HepG2 (cell line): ENCODE measurements around the gene NOXO1. TPM values are rescaled to one million over a fixed set of nuclear protein-coding genes. Genes with fewer than 3 reads are reported as not detected.

Experiments
- AHR ChIP-seq: IDR thresholded peaks from 2 replicates; pipeline ENCODE4 v1.6.1; 2018; ENCODE audit warnings: missing genetic modification reagents, missing compliant biosample characterization
- ARHGAP35 ChIP-seq: sonication (generic); formaldehyde crosslinking; IDR thresholded peaks from 2 replicates; pipeline ENCODE4 v1.9.0; 2022; ENCODE audit warnings: mild to moderate bottlenecking, inconsistent platforms, moderate library complexity, missing genetic modification reagents, borderline replicate concordance
- EHMT2 ChIP-seq: fragments of 200-600 bp; sonication (generic); IDR thresholded peaks from 2 replicates; pipeline ENCODE4 v1.7.0; 2017; ENCODE audit warnings: antibody characterized with exemption, low read depth, low read length, borderline replicate concordance
- FOXP1 ChIP-seq, 2 experiments: fragments of 450-650 bp in 1 of 2; IDR thresholded peaks; 2 replicates each; pipeline ENCODE4 v1.6.1; 2017 to 2018; ENCODE audit warnings: antibody characterized with exemption in 1 of 2
- HOXA7 ChIP-seq: sonication (generic); formaldehyde crosslinking; IDR thresholded peaks from 2 replicates; pipeline ENCODE4 v1.8.1; 2022; ENCODE audit warnings: mild to moderate bottlenecking, missing genetic modification reagents, moderate library complexity
- MBD4 ChIP-seq: IDR thresholded peaks from 2 replicates; pipeline ENCODE4 v1.6.1; 2012; ENCODE audit warnings: low read length, inconsistent platforms, borderline replicate concordance
- MTA1 ChIP-seq: sonication (generic); formaldehyde crosslinking; IDR thresholded peaks from 2 replicates; pipeline ENCODE4 v1.4.0; 2020; ENCODE audit warnings: missing genetic modification reagents, mild to moderate bottlenecking, borderline replicate concordance
- RFX3 ChIP-seq: IDR thresholded peaks from 2 replicates; pipeline ENCODE4 v1.6.1; 2016; ENCODE audit warnings: missing biosample characterization, missing genetic modification reagents
- SCMH1 ChIP-seq: sonication (generic); formaldehyde crosslinking; IDR thresholded peaks from 2 replicates; pipeline ENCODE4 v1.9.0; 2021; ENCODE audit warnings: missing genetic modification reagents, mild to moderate bottlenecking, borderline replicate concordance
- STAG1 ChIP-seq: sonication (generic); formaldehyde crosslinking; IDR thresholded peaks from 2 replicates; pipeline ENCODE4 v1.4.0; 2020; ENCODE audit warnings: missing genetic modification reagents
- STAT5B ChIP-seq: sonication (generic); formaldehyde crosslinking; IDR thresholded peaks from 2 replicates; pipeline ENCODE4 v1.4.0; 2020; ENCODE audit warnings: missing genetic modification reagents
- SUZ12 ChIP-seq: fragments of 150-350 bp; IDR thresholded peaks from 2 replicates; pipeline ENCODE4 v1.6.1; 2014; ENCODE audit warnings: low read depth, low read length
- TRIM22 ChIP-seq: fragments of 450-650 bp; IDR thresholded peaks from 2 replicates; pipeline ENCODE4 v1.6.1; 2017
- ZFP37 ChIP-seq: sonication (generic); formaldehyde crosslinking; IDR thresholded peaks from 2 replicates; pipeline ENCODE4 v1.4.0; 2020; ENCODE audit warnings: missing genetic modification reagents, borderline replicate concordance
- ZNF124 ChIP-seq: sonication (generic); formaldehyde crosslinking; IDR thresholded peaks from 2 replicates; pipeline ENCODE4 v1.4.0; 2020; ENCODE audit warnings: missing genetic modification reagents
- ZNF564 ChIP-seq: sonication (generic); formaldehyde crosslinking; IDR thresholded peaks from 2 replicates; pipeline ENCODE4 v1.8.1; 2023; ENCODE audit warnings: mild to moderate bottlenecking, missing genetic modification reagents
- ZNF605 ChIP-seq: sonication (generic); formaldehyde crosslinking; IDR thresholded peaks from 2 replicates; pipeline ENCODE4 v1.8.0; 2022; ENCODE audit warnings: mild to moderate bottlenecking, missing genetic modification reagents
- ZNF772 ChIP-seq: sonication (generic); formaldehyde crosslinking; IDR thresholded peaks from 2 replicates; pipeline ENCODE4 v1.5.0; 2020; ENCODE audit warnings: mild to moderate bottlenecking, missing genetic modification reagents
- ZNF816 ChIP-seq: sonication (generic); formaldehyde crosslinking; IDR thresholded peaks from 2 replicates; pipeline ENCODE4 v1.8.0; 2022; ENCODE audit warnings: missing genetic modification reagents, mild to moderate bottlenecking, borderline replicate concordance
- polyA plus RNA-seq, 8 experiments: library from polyadenylated mRNA; depleted of rRNA in 3 of 8; stranded (reverse) in 7 of 8; unstranded in 1 of 8; fragments of >200 nt; fragmentation: Illumina TruSeq in 4 of 8; extraction: Trizol in 4 of 8; gene quantifications; 2 replicates each; pipeline versions ENCODE4 v1.2.1 to v1.2.3, GENCODE V29; 2011 to 2016; ENCODE audit warnings: low read depth in 4 of 8, missing spikeins in 1 of 8, mixed read lengths in 1 of 8; ENCODE audit not compliant: insufficient read depth in 1 of 8
- total RNA-seq, 5 experiments: library from RNA; depleted of rRNA; stranded (reverse); fragments of >200 nt; fragmentation: Illumina TruSeq; extraction: Trizol; gene quantifications; 2 replicates each; pipeline ENCODE4 v1.2.3, GENCODE V29; 2016; ENCODE audit warnings: low read depth in 1 of 5
- TF ChIP-seq, protein P1 (sequence below): sonication (generic); formaldehyde crosslinking; IDR thresholded peaks from 2 replicates; pipeline ENCODE4 v1.4.0; 2020; ENCODE audit warnings: missing genetic modification reagents
- TF ChIP-seq, protein P2 (sequence below): sonication (generic); IDR thresholded peaks from 2 replicates; pipeline ENCODE4 v1.6.1; 2016; ENCODE audit warnings: low read depth, borderline replicate concordance
- TF ChIP-seq, protein P3 (sequence below): sonication (generic); formaldehyde crosslinking; IDR thresholded peaks from 2 replicates; pipeline ENCODE4 v1.4.0; 2020; ENCODE audit warnings: missing genetic modification reagents

Gene NOXO1
- total and polyA plus RNA-seq, 2 of the 13 experiments (the other 11 are each of a cell fraction or from before 2014, with no cell fraction given): 0.69 to 1.4 TPM

DNA sequence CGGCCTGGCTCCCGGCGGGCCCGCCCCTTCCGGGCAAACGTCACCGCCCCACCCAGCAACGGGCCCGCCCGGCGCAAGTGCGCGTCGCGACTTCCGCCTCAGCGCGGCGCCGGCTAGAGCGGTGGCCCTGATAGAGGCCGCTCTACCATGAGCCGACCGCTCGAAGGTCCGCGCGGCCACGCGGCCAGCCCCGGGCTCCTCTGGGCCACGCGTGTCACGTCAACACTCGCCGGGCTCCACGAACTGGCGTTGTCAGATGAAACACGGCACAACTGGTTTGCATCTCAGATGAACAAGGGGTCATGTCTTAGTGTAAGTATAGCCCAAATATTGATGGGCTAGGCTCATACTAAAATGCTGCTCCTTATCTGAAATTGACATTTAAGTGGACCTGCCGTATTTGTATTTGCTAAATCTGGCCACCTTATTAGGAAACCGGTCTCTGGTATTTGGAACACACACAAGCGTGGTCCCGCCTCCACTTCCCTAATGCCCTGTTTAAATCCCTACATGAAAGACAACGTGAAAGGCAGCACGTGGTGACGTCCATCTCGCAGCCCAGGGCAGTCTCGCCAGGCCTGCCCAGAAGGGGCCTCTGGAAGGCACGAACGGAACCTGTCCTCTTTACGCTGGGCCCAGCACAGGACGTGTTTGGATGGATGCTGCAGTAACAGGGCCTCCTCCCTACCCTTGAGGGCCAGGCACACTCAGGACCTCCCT, 28.7 kb upstream of the NOXO1 start, which contains the start of gene ZNF598 (continued):
- TF ChIP-seq, protein P1, sequence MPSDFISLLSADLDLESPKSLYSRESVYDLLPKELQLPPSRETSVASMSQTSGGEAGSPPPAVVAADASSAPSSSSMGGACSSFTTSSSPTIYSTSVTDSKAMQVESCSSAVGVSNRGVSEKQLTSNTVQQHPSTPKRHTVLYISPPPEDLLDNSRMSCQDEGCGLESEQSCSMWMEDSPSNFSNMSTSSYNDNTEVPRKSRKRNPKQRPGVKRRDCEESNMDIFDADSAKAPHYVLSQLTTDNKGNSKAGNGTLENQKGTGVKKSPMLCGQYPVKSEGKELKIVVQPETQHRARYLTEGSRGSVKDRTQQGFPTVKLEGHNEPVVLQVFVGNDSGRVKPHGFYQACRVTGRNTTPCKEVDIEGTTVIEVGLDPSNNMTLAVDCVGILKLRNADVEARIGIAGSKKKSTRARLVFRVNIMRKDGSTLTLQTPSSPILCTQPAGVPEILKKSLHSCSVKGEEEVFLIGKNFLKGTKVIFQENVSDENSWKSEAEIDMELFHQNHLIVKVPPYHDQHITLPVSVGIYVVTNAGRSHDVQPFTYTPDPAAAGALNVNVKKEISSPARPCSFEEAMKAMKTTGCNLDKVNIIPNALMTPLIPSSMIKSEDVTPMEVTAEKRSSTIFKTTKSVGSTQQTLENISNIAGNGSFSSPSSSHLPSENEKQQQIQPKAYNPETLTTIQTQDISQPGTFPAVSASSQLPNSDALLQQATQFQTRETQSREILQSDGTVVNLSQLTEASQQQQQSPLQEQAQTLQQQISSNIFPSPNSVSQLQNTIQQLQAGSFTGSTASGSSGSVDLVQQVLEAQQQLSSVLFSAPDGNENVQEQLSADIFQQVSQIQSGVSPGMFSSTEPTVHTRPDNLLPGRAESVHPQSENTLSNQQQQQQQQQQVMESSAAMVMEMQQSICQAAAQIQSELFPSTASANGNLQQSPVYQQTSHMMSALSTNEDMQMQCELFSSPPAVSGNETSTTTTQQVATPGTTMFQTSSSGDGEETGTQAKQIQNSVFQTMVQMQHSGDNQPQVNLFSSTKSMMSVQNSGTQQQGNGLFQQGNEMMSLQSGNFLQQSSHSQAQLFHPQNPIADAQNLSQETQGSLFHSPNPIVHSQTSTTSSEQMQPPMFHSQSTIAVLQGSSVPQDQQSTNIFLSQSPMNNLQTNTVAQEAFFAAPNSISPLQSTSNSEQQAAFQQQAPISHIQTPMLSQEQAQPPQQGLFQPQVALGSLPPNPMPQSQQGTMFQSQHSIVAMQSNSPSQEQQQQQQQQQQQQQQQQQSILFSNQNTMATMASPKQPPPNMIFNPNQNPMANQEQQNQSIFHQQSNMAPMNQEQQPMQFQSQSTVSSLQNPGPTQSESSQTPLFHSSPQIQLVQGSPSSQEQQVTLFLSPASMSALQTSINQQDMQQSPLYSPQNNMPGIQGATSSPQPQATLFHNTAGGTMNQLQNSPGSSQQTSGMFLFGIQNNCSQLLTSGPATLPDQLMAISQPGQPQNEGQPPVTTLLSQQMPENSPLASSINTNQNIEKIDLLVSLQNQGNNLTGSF (CRISPR knock-in tag): no peak
- TF ChIP-seq MTA1 (CRISPR knock-in tag): peak; percentile 64; the same call in 1 of the 2 replicates
- no peak for TF ChIP-seq ZNF772 (CRISPR knock-in tag)
- no peak for TF ChIP-seq STAT5B (CRISPR knock-in tag)
- no peak for TF ChIP-seq HOXA7 (CRISPR knock-in tag)
- no peak for TF ChIP-seq ZNF124 (CRISPR knock-in tag)
- TF ChIP-seq FOXP1 (IDR thresholded peaks at IDR 0.05): no peak
- TF ChIP-seq FOXP1 (CRISPR knock-in tag; IDR thresholded peaks at IDR 0.05): no peak
- no peak for TF ChIP-seq ZNF564 (CRISPR knock-in tag)
- no peak for TF ChIP-seq AHR
- TF ChIP-seq ZFP37 (CRISPR knock-in tag): no peak
- TF ChIP-seq SCMH1 (CRISPR knock-in tag): no peak
- TF ChIP-seq, protein P2, sequence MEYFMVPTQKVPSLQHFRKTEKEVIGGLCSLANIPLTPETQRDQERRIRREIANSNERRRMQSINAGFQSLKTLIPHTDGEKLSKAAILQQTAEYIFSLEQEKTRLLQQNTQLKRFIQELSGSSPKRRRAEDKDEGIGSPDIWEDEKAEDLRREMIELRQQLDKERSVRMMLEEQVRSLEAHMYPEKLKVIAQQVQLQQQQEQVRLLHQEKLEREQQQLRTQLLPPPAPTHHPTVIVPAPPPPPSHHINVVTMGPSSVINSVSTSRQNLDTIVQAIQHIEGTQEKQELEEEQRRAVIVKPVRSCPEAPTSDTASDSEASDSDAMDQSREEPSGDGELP: no peak
- no peak for TF ChIP-seq ZNF816 (CRISPR knock-in tag)
- TF ChIP-seq SUZ12: no peak
- TF ChIP-seq MBD4: no peak
- TF ChIP-seq ARHGAP35 (CRISPR knock-in tag): no peak
- TF ChIP-seq EHMT2: no peak
- peak; percentile 76 for TF ChIP-seq ZNF605 (CRISPR knock-in tag)
- TF ChIP-seq RFX3 (CRISPR knock-in tag): no peak
- TF ChIP-seq, protein P3, sequence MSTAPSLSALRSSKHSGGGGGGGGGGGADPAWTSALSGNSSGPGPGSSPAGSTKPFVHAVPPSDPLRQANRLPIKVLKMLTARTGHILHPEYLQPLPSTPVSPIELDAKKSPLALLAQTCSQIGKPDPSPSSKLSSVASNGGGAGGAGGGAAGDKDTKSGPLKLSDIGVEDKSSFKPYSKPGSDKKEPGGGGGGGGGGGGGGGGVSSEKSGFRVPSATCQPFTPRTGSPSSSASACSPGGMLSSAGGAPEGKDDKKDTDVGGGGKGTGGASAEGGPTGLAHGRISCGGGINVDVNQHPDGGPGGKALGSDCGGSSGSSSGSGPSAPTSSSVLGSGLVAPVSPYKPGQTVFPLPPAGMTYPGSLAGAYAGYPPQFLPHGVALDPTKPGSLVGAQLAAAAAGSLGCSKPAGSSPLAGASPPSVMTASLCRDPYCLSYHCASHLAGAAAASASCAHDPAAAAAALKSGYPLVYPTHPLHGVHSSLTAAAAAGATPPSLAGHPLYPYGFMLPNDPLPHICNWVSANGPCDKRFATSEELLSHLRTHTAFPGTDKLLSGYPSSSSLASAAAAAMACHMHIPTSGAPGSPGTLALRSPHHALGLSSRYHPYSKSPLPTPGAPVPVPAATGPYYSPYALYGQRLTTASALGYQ (CRISPR knock-in tag): no peak
- no peak for TF ChIP-seq STAG1
- no peak for TF ChIP-seq TRIM22
